Measurements from ENCODE around the gene UBE3B.

DNA sequence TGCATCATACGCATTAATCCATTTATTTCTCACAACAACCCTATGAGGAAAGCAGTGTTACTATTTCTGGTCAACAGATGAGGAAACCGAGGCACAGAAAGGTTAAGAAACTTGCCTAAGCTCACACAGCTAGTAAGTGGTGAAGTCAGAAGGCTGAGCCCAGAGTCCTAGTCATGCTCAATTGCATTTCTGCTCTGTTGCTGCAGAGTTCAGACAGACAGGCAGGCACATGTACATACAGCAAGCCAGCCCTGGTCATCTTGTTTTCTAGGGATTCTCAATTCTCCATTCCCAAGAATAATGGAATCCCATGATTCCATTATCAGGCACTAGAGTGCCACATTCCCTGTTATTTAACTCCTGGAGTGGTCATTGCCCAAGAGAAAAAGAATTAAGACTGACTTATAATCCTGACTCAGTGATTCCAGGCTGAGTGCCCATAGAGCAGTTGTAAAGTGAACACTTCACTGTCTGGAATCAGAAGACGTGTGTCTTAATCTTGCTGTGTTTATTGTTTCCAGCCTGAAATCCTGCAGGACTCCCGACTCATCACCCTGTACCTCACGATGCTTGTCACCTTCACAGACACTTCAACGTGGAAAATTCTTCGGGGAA, 10.7 kb downstream of the UBE3B start:
- TF ChIP-seq, protein P1, sequence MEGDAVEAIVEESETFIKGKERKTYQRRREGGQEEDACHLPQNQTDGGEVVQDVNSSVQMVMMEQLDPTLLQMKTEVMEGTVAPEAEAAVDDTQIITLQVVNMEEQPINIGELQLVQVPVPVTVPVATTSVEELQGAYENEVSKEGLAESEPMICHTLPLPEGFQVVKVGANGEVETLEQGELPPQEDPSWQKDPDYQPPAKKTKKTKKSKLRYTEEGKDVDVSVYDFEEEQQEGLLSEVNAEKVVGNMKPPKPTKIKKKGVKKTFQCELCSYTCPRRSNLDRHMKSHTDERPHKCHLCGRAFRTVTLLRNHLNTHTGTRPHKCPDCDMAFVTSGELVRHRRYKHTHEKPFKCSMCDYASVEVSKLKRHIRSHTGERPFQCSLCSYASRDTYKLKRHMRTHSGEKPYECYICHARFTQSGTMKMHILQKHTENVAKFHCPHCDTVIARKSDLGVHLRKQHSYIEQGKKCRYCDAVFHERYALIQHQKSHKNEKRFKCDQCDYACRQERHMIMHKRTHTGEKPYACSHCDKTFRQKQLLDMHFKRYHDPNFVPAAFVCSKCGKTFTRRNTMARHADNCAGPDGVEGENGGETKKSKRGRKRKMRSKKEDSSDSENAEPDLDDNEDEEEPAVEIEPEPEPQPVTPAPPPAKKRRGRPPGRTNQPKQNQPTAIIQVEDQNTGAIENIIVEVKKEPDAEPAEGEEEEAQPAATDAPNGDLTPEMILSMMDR (conservative IDR thresholded peaks at IDR 0.05) = no peak
- no peak for TF ChIP-seq EZH2 (IDR thresholded peaks at IDR 0.05; ENCODE audit: low read depth)

All from PC-9 (cell line).